ENCODE data around the gene UBE2J1.

Gene UBE2J1

DNA sequence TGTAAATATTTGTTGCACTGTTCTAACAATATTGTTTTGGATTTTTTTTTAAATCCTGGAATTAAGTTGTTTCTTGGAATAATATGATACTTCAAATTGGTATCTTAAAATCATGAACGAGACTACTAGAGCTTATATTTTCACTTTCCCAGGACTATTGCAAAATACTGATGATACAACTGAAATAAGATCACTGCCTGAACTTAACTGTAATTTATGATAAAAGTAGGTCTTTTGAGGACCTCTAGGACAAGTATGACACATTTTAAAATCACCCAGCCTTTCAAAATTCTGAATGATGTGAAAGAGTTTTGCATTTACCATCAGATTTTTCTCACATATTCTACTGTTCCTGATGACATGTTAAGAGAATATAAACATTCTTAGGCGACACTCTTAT lies 8.6 kb upstream of the UBE2J1 start:
- Histone ChIP-seq H3K36me3 (ENCODE audit: low read length) (peaks cover 7% of the 10 kb centered on the region; the same call in 1 of the 2 replicates), H3K4me2 (ENCODE audit: low read depth, low read length, poor library complexity, severe bottlenecking) (peak overlapping the region; percentile 24), H2AFZ (ENCODE audit: low read depth, low read length, severe bottlenecking) (no peak overlapping the region), H3K27ac (ENCODE audit: low read depth, low read length) (peak overlapping the region; percentile 63), H4K20me1 (ENCODE audit: low read depth, low read length) (no peaks in the 10 kb centered on the region), H3K79me2 (ENCODE audit: insufficient read depth, low read length) (no peaks in the 10 kb centered on the region; the same call in 1 of the 2 replicates), H3K9ac (ENCODE audit: low read length) (no peak overlapping the region), H3K4me3 (ENCODE audit: insufficient read depth, low read length, poor library complexity, severe bottlenecking) (no peak overlapping the region), H3K27me3 (ENCODE audit: low read length) (no peaks in the 10 kb centered on the region), H3F3A (ENCODE audit: insufficient read depth) (peaks cover 45% of the 10 kb centered on the region), H3K9me3 (ENCODE audit: insufficient read depth, low read length) (no peaks in the 10 kb centered on the region), H3K9me2 (replicated peaks; ENCODE audit: insufficient read depth, low read length) (no peaks in the 10 kb centered on the region)
- TF ChIP-seq, protein P1, sequence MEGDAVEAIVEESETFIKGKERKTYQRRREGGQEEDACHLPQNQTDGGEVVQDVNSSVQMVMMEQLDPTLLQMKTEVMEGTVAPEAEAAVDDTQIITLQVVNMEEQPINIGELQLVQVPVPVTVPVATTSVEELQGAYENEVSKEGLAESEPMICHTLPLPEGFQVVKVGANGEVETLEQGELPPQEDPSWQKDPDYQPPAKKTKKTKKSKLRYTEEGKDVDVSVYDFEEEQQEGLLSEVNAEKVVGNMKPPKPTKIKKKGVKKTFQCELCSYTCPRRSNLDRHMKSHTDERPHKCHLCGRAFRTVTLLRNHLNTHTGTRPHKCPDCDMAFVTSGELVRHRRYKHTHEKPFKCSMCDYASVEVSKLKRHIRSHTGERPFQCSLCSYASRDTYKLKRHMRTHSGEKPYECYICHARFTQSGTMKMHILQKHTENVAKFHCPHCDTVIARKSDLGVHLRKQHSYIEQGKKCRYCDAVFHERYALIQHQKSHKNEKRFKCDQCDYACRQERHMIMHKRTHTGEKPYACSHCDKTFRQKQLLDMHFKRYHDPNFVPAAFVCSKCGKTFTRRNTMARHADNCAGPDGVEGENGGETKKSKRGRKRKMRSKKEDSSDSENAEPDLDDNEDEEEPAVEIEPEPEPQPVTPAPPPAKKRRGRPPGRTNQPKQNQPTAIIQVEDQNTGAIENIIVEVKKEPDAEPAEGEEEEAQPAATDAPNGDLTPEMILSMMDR (IDR thresholded peaks at IDR 0.05; ENCODE audit: insufficient read depth, low read length, poor library complexity, severe bottlenecking) = no peak
- no peak for TF ChIP-seq EZH2phosphoT487 (conservative IDR thresholded peaks at IDR 0.05; ENCODE audit: low read length)

DNA sequence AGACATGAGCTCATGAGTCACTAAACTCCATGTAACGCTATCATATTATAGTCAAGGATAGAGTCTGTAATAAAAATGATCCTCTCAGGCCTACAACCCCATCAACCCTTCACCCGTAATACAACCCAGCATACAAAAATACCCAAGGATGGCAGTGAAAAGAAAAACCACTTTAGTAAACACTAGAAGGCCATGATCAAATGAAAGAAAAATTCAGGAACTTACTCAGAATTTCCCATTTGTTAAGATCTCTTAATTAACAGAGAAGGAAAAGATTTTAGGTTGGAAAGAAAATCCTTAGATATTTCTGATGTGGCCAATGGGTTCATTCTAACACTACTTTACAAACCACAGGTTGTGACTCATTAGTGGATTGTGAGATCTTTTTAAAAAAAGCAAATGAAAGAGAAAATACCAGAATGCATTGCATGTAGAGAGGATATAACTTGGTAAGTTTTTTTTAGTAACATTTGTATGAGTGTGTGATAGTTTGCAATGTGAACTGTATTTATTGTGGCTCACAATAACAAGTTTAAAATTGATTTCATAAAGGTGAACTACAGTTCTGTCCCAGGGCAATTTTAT lies 8.0 kb upstream of the UBE2J1 start:
- no peak overlapping the region for H3K4me3 ChIP-seq (ENCODE audit: insufficient read depth, low read length, poor library complexity, severe bottlenecking)
- peak overlapping the region; percentile 63 for H3K27ac ChIP-seq (ENCODE audit: low read depth, low read length)
- TF ChIP-seq, protein P1 (IDR thresholded peaks at IDR 0.05; ENCODE audit: insufficient read depth, low read length, poor library complexity, severe bottlenecking) = no peak
- no peak for TF ChIP-seq EZH2phosphoT487 (conservative IDR thresholded peaks at IDR 0.05; ENCODE audit: low read length)
- no peaks in the 10 kb centered on the region for H3K9me3 ChIP-seq (ENCODE audit: insufficient read depth, low read length)
- H4K20me1 ChIP-seq (ENCODE audit: low read depth, low read length) = no peaks in the 10 kb centered on the region
- no peaks in the 10 kb centered on the region for H3K27me3 ChIP-seq (ENCODE audit: low read length)
- H3F3A ChIP-seq (ENCODE audit: insufficient read depth) = peaks cover 52% of the 10 kb centered on the region
- no peak overlapping the region for H2AFZ ChIP-seq (ENCODE audit: low read depth, low read length, severe bottlenecking)
- H3K9me2 ChIP-seq (replicated peaks; ENCODE audit: insufficient read depth, low read length) = no peaks in the 10 kb centered on the region
- H3K9ac ChIP-seq (ENCODE audit: low read length) = no peak overlapping the region
- peak overlapping the region; percentile 24 for H3K4me2 ChIP-seq (ENCODE audit: low read depth, low read length, poor library complexity, severe bottlenecking)
- H3K36me3 ChIP-seq (ENCODE audit: low read length) = 0 out of 2 replicates have a peak, but pooled peaks cover 2% of the 10 kb centered on the region
- no peaks in the 10 kb centered on the region; the same call in 1 of the 2 replicates for H3K79me2 ChIP-seq (ENCODE audit: insufficient read depth, low read length)

DNA sequence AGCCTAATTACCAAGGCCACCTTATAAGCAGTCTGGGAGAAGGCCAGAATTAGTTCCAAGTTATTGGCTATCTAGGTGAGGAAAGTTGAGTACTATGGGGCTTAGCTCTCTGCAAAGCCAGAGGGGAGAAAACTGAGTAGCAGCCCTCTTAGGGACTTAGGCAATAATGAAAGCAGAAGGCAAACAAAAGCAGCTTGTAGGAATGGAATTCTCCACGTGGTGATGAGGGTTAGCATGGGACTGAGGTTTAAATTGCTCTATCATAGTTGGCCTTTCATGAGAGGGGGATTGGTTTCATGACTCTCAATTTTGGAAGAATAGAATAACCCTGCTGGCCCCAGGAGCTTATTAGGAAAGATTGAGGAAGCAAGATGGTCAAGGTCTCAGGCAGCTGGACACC lies 7.0 kb upstream of the UBE2J1 start:
- Histone ChIP-seq H3K9me2 (replicated peaks; ENCODE audit: insufficient read depth, low read length) (no peaks in the 10 kb centered on the region), H3K79me2 (ENCODE audit: insufficient read depth, low read length) (peaks cover 4% of the 10 kb centered on the region; the same call in 1 of the 2 replicates), H3K27ac (ENCODE audit: low read depth, low read length) (peak overlapping the region; percentile 100), H3K9me3 (ENCODE audit: insufficient read depth, low read length) (no peaks in the 10 kb centered on the region), H2AFZ (ENCODE audit: low read depth, low read length, severe bottlenecking) (no peak overlapping the region), H3K9ac (ENCODE audit: low read length) (peak overlapping the region; percentile 49; the same call in 1 of the 2 replicates), H4K20me1 (ENCODE audit: low read depth, low read length) (no peaks in the 10 kb centered on the region), H3K27me3 (ENCODE audit: low read length) (no peaks in the 10 kb centered on the region), H3K4me3 (ENCODE audit: insufficient read depth, low read length, poor library complexity, severe bottlenecking) (no peak overlapping the region), H3K36me3 (ENCODE audit: low read length) (no peaks in the 10 kb centered on the region), H3K4me2 (ENCODE audit: low read depth, low read length, poor library complexity, severe bottlenecking) (peak overlapping the region; percentile 100), H3F3A (ENCODE audit: insufficient read depth) (peaks cover 57% of the 10 kb centered on the region)
- TF ChIP-seq EZH2phosphoT487 (conservative IDR thresholded peaks at IDR 0.05; ENCODE audit: low read length) = no peak
- TF ChIP-seq, protein P1 (IDR thresholded peaks at IDR 0.05; ENCODE audit: insufficient read depth, low read length, poor library complexity, severe bottlenecking) = no peak

All from SU-DHL-6 (cell line).